Lower leg skin (tissue), 3 donors: ENCODE measurements around the gene TRAPPC12.

Experiments
- POLR2A ChIP-seq, 2 donors: fragments of 450-650 bp; IDR thresholded peaks; one replicate each; pipeline ENCODE4 v1.6.1; 2016 to 2017; ENCODE audit warnings: antibody characterized with exemption in 2 of 2, mild to moderate bottlenecking in 1 of 2, moderate library complexity in 1 of 2
- TF ChIP-seq, protein P1 (sequence below), 3 donors: fragments of 450-650 bp; IDR thresholded peaks; one replicate each; pipeline ENCODE4 v1.5.1; 2016; ENCODE audit warnings: antibody characterized with exemption in 3 of 3, mild to moderate bottlenecking in 3 of 3, moderate library complexity in 2 of 3

DNA sequence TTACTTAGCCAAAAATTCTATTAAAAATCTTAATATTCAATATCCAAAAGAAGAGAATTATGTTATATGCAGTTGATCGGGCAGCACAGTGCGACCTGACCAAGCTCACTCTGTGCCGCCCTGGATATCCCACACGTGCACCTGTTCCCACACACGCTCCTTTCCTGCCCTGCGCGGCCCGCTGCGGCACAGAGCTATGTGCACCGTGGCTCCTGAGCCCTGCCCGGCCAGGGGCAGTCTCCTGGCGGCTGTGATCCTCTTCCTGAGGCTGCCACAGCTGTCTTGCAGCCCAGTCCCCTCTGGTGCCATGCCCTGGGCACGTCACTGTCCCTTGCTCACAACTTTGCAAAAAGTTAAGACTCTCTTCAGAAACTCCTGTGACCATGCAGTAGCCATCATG is 29.3 kb downstream of the TRAPPC12 start:
- TF ChIP-seq, protein P1, sequence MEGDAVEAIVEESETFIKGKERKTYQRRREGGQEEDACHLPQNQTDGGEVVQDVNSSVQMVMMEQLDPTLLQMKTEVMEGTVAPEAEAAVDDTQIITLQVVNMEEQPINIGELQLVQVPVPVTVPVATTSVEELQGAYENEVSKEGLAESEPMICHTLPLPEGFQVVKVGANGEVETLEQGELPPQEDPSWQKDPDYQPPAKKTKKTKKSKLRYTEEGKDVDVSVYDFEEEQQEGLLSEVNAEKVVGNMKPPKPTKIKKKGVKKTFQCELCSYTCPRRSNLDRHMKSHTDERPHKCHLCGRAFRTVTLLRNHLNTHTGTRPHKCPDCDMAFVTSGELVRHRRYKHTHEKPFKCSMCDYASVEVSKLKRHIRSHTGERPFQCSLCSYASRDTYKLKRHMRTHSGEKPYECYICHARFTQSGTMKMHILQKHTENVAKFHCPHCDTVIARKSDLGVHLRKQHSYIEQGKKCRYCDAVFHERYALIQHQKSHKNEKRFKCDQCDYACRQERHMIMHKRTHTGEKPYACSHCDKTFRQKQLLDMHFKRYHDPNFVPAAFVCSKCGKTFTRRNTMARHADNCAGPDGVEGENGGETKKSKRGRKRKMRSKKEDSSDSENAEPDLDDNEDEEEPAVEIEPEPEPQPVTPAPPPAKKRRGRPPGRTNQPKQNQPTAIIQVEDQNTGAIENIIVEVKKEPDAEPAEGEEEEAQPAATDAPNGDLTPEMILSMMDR (IDR thresholded peaks at IDR 0.05) = no peak
- no peak for TF ChIP-seq POLR2A (IDR thresholded peaks at IDR 0.05)
